Omental fat pad (tissue), 4 donors: ENCODE measurements around the gene BPIFB3. TPM values are rescaled to one million over a fixed set of nuclear protein-coding genes. Genes with fewer than 3 reads are reported as not detected.

ENCODE experiments used
- ATAC-seq: fragments of 150-250 bp; one replicate; pipeline ENCODE4 v1.9.1; 2016; ENCODE audit warnings: mild to moderate bottlenecking, moderate library complexity; ENCODE audit not compliant: low FRiP score
- DNase-seq: peaks from one replicate; pipeline ENCODE4 v3.0.0-alpha.2; 2019; ENCODE audit warnings: low spot score
- total RNA-seq, 4 donors: library from RNA; depleted of rRNA; stranded (reverse); fragments of >200 nt; gene quantifications; one replicate each; pipeline ENCODE4 v1.1.0, GENCODE V29; 2016
- TF ChIP-seq, protein P1 (sequence below), 3 donors: fragments of 450-650 bp; IDR thresholded peaks; one replicate each; pipeline ENCODE4 v1.5.1; 2016 to 2017; ENCODE audit warnings: antibody characterized with exemption in 3 of 3, mild to moderate bottlenecking in 3 of 3, moderate library complexity in 2 of 3

Gene BPIFB3
- total RNA-seq, 4 donors from 2014 or later, result not detected

DNA sequence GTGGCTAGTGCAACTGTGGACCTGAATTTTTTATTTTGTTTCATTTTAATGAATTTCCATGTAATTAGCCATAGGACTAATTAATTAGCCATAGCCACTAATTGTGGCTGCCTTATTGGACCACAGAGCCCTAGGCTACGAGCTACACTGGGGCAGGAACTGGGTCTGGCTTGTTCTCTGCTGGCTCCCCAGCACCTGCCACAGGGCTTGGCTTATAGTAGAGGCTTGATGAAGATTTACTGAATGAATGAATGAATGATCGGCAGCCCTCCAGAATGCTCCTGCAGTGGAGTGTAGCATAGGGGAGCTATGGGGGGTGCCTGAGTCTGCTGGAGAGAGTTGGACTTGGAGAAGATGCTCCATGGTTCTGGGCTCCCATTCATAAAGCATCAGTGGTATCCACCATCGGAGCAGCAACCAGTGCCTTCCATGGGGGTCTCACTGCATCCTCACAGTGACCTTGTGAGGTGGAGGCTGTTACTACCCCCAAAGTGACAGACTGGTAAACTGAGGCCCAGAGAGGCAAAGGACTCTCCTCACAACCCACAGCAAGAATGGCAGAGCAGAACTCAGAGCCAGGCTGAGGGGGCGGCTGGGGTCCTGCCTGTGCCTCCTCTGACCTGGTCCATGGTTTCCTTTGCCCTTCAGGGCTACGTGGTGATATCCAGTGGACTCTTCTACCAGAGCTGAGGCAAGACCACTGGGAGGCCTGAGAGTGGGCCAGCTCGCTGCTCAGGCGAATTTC, 30.8 kb upstream of the BPIFB3 start:
- no peak for ATAC-seq
- no peak for DNase-seq
- TF ChIP-seq, protein P1, sequence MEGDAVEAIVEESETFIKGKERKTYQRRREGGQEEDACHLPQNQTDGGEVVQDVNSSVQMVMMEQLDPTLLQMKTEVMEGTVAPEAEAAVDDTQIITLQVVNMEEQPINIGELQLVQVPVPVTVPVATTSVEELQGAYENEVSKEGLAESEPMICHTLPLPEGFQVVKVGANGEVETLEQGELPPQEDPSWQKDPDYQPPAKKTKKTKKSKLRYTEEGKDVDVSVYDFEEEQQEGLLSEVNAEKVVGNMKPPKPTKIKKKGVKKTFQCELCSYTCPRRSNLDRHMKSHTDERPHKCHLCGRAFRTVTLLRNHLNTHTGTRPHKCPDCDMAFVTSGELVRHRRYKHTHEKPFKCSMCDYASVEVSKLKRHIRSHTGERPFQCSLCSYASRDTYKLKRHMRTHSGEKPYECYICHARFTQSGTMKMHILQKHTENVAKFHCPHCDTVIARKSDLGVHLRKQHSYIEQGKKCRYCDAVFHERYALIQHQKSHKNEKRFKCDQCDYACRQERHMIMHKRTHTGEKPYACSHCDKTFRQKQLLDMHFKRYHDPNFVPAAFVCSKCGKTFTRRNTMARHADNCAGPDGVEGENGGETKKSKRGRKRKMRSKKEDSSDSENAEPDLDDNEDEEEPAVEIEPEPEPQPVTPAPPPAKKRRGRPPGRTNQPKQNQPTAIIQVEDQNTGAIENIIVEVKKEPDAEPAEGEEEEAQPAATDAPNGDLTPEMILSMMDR (IDR thresholded peaks at IDR 0.05), result no peak

DNA sequence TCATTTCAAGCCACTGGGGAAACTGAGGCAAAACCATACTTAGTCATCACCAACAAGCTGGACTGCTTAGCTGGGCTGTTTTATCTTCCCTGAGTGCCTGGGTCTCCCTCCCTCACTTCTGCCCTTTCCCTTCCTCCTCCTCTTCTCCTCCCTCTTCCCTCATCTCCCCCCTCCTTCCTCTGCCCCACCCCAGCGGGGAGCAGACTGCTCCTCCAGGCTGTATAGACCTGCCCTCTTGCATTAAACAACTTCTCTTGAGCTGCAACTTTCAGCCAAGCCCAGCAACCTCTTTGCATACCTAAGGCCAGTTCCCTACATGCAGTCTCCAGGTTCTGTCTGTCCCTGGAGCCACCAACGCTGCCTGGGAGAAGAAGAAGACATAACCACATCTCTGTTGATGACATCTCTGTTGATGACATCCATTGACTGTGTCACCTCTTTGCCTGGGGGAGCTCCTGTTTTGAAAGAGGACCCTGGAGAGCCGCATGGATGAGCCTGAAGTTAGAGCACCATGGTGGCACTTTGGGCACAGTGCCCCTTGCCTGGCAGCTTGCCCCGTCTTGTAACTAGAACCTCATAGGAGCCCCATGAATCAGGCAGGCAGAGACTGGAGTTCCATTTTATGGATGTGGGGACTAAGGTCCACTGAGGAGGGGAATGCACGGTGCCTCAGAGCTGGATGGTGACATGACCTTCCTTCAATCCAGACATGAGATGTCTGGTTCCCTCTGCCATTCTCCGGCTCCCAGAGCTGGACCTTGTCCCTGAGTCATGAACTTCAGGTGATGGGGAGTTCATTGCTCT, 30.1 kb upstream of the BPIFB3 start:
- TF ChIP-seq, protein P1 (IDR thresholded peaks at IDR 0.05), result no peak
- no peak for ATAC-seq
- no peak for DNase-seq

DNA sequence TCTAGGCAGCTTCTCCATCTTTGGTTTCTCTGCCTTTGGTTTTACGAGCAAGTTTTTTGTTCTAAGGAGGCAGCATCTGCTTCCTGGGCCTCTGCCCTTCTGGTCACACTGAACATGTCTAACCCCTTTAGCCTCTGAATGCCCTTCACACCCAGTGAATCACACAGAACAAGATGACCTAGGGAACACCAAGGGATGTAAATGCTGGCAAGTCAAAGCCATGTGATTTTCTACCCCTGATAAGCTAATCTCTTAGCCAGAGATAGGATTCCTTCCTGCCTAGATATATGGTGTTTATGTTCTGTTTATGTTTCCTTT, 29.5 kb upstream of the BPIFB3 start:
- DNase-seq (no peak), ATAC-seq (no peak)
- TF ChIP-seq, protein P1 (IDR thresholded peaks at IDR 0.05), result no peak

- TF ChIP-seq, protein P1 (IDR thresholded peaks at IDR 0.05), result no peak
- DNase-seq, result no peak
- no peak for ATAC-seq
These were observed 28.9 kb upstream of the BPIFB3 start for GRCh38 chr20:33024609-33025317.

GRCh38 chr20:33025318-33025876, 28.3 kb upstream of the BPIFB3 start:
- no peak for DNase-seq
- TF ChIP-seq, protein P1 (IDR thresholded peaks at IDR 0.05), result no peak
- no peak for ATAC-seq

DNA sequence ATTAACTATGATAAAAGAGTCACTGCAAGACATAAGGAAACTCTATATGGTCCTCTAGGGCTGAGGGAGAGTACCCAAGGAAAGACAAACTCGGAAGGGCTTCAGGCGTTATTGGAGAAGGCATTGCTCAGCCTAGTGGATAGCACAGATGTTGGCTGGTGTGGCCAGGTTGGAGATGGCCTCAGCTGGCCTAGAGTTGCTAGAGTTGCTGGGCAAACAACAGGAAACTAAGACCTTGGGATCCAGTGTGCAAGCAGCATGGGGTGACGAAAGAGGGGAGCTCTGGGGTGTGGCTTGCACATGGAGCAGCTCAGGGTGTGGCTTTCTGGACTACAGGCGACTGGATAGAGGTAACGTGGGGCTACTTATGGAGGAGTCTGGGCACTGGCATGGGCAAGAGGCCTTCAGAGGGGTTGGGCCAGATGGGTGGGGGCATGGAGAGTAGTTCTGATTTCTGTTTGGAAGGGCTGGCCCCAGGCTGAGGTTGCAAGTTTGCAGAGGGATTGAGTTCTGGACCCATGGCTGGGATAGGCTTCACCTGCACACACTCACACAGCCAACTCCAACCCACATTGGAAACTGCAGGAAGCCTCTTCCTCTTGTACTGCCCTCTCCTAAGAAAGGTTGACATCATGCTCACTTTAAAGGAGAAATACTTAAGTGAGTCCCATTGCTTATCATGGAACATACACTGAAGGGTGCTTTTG, 27.5 kb upstream of the BPIFB3 start:
- ATAC-seq, result no peak
- TF ChIP-seq, protein P1 (IDR thresholded peaks at IDR 0.05), result no peak

More for the DNA sequence above, 27.5 kb upstream of the BPIFB3 start:
- DNase-seq, result no peak
